SHP77 (cell line): ENCODE data around the gene NHSL1.

Source experiments
- DNase-seq, 2 experiments: peaks; one replicate each; lab custom pipeline; 2025; lab: John Stamatoyannopoulos, UW

The NHSL1 gene

DNA sequence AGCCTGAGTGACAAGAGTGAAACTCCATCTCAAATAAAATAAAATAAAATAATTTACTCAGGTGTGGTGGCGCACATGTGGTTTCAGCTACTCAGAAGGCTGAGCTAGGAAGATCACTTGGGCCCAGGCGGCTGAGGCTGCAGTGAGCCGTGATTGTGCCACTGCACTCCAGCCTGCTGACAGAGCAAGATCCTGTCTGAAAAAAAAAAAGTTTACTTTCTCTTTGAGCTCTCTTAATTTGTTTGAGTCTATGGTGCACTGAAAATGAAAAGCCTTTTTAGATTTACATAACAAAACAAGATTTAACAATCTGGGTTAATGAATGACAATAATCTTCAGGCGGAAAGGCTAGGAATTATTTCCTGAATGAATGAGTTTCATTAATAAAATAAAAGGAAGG is 23.3 kb upstream of the NHSL1 start:
- DNase-seq = no peak

DNA sequence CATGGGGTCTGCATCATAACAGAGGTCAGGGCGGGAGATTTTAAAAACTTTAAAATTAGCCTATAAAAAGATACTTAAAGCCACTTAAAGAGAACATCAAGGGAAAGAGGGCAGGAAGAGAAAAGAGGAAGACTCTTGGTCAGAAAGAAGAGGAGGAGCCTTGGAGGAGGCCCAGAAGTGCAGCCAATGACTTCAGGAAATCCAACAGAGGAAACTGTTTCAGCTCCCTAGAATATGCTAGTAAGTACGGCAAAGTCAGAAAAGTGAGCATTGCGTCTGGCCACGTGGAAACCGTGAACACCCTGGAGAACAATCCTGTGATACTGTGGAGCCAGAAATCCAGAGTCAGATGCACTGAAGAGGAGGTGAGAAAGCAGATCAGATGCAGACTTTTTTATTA is 22.5 kb upstream of the NHSL1 start:
- no peak for DNase-seq

DNA sequence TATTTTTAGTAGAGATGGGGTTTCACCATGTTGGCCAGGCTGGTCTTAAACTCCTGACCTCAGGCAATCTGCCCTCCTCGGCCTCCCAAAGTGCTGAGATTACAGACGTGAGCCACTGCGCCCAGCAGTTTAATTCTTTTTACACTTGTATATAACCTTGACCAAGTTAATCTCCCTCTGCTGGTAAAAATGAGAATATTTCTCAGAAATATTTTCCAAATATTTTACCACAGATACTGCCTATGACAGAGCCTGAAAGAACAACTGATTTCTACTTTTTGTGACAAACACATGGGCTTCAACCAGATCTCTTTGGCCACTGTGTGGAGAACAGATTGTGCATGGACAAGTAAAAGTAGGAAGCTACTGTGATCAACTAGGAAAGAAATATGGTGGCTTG is 21.2 kb upstream of the NHSL1 start:
- no peak for DNase-seq

DNA sequence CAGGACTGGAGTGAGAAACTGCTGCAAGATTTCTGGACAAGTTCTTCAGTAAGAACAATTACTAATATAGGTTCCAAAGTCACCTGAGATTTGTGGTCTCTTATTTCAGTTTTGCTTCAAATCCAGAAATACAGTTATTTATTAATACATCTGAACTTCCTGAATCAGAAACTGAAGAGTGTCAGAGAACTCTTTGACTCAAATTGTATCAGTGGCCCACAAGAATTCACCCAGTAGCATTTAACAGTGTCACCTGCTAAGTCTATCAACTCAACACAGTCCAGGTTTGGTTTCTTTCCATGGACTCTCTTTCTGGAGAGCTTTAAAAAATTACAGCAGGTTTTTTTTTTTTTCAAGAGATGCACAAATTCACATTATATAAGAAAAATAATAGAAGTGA is 18.8 kb upstream of the NHSL1 start:
- DNase-seq = no peak

DNA sequence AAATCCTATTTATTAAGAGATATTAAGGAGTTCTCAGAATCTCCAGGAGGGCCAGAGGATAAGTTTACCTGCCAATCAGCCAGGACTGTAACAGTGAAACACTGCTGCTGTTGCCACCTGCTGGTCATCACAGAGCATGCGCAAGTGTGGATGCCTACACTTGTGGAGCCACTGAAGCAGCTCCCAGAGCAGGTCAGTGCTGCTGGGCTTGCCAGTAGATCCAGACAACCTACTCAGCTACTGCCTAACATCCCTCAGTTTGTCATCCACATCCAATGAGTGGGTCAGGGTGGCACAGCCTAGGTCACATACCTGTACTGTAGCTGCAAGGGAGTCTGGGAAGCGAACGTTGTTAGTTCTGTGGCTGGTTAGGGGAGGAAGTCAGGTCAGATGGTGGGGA is 18.3 kb upstream of the NHSL1 start:
- peak; percentile 43 to 68 for DNase-seq

DNA sequence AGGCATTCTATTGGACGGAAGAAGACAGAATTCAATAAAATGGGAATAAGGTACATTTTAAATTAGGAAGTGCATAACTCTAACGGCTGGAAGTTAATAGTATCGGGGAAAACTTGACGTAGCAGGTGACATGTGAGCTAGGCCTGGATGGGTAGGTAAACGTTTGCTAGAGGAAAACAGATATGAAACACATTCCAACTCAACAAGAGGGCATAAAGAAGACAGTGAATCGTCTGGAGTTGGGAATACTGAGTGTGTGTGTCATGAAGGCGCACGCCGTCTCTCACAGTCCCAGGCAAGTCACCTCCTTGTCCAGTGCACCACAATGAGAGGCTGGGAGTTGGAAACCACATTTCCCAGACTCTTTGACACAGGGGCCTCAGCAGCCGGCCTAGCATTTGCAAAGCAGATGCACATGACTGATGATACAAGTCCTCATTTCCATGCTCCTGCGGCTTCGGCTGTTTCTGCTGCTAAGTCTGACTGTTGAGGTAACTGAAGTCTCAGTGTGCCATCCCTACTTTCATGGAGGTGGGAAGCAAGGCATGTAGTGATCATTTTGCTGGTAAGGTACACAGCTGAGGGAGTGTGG is 16.5 kb upstream of the NHSL1 start:
- no peak for DNase-seq

DNA sequence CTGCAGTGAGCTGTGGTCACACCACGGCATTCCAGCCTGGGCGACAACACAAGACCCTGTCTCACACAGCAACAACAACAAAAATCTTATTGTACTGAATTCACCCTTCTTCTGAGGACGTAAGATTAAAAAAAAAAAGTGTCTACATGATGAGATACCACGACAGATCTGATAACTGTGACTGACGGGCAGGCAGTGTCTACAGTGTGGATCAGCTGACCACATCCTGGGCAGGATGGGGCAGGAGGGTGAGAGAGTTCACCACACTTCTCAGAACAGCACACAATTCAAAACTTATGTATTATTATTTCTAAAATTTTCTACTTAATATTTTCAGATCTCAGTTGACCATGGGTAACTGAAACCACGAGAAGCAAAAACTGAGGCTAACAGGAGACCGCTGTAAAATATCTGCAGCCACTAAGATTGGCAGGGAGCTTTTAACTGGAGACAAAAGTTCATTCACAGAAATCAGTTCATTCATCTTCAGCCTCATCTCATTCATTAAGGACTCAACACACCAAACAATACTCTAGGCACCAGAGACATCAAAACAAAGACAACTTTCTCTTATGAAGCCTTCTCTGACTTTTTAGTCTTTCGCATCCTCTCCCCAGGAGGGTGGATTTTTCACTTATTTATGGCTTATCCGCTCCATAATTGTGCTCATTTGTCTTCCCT is 15.7 kb upstream of the NHSL1 start:
- DNase-seq = no peak

DNA sequence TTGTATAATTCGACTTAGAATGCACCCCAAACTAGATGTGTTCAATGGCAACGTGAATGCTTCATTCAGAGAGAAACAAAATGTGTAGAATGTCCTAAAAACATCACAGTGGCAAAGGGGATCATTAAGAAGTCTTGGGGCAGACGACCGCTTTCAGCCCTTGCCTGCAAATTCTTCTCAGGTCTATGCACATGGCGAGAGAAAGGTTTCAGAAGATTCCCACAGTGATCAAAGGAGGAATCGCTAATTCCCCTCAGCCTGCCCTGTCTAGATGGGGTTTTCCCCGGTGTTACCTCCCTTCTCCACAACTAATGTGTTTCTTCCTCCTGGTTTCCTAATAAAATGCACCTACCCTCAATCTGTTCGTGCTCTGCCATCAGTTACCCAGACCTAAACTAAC is 13.3 kb upstream of the NHSL1 start:
- no peak for DNase-seq

DNA sequence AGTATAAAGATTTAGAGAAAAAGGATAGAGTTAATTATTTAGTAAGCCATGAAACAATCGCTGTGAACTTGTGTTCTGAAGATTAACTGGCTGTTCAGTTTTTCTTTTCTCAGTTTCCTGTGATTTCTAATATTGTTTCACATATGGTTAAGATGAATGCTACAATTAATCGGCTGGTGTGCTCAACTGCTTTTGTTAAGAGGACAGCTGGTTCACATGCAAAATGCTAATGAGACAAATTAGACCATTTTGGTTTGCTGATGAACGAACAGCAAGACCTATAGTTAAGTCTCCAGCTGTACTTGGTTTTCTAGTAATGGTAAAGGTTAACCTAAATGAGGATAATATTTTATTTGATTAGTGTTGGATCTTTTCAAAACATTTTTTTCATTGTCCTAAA is 10.8 kb upstream of the NHSL1 start:
- DNase-seq = no peak

DNA sequence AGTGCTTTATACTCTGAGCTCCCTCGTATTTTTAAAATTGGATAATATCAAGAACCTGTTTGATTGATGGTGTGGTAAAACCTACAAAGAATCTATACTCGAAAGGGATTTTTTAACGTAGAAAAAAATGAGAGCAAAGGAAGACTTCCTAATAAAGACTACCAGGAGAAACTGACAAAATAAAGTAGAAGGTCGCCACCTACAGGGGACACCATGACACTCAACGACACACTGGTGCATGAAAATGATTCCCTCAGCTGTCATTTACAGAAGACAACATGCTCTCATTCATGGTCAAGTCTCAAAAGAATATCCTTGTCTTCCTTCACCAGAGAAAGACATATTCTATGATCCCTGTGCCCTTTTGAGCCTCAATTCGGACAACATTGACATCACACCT is 10.1 kb upstream of the NHSL1 start:
- DNase-seq = peak; percentile 24 to 58

DNA sequence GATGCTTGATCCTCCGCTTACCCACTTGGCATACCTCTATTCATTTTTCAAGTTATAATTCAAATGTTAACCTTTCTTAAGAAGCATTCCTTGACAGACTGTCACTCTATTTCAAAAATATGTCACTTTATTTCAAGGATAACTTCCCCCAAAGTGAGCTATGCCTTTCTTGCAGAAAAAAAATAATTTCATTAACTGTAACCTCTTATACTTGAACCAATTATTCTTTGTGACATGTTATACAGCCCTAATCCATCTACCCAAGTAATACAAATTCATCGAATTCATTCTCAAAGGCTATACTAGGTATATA is 9.3 kb upstream of the NHSL1 start:
- no peak for DNase-seq

DNA sequence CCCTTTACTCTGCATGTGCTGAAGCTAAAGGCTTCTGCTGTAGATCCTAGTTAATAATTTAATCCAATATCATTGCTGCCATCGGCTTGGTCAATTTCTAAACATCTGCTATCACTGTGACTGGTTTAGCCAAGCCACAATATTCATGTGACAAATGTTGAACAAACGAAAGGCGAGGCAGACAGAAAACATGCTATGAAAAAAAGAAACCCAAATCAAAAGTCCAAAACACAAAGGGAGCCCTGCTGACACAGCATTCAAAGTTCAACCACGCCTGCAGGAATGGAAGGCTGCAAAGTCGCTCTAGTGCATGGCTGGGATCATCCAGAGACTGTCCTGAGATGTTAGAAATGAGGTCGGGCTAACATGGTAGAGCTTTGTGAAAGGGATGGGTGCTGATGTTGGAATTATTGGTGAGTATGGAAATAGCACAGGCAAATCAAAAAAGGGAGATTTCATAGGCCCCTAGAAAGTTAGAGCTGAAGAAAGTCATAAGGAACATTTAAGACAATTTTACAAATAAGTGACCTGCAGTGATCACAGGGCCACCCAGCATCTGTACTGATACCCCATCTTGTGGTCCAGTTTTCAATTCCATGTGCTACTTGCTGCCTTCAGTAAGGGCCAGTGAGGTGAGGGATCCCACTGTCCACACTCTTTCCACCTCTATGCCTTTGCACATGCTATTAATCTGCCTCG is 8.8 kb upstream of the NHSL1 start:
- no peak for DNase-seq

DNA sequence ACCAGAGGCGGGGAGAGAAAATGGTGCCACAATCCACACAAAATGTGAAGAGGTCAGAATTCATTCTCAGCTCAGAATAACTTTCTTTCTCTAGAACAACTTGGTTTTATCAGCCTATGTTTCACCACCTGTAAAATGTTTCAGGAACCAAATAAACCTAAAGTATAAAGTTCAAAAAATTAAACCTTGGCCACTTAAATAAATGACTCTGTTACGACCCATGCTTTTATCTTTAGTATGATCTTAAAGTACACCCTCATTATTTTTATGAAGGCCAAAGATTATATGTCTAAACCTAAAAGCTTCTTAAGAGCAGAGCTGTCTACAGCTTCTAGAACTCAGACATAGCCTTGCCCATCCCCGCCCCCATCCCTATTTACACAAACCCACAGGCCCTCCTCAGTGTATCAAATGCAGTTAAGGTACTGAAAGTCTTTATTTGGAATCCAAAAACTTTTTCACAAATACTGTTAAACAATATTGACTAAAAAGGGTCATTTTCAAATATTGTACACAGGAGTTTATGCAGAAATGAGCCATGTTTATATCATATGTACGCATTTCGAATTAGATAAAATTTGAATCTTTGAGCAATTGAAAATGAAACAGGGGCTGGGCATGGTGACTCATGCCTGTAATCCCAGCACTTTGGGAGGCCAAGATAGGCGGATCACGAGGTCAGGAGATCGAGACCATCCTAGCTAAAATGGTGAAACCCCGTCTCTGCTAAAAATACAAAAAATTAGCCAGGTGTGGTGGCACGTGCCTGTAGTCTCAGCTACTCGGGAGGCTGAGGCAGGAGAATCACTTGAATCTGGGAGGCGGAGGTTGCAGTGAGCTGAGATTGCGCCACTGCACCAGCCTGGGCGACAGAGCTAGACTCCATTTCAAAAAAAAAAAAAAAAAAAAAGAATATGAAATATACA is 5.7 kb upstream of the NHSL1 start:
- DNase-seq = no peak

DNA sequence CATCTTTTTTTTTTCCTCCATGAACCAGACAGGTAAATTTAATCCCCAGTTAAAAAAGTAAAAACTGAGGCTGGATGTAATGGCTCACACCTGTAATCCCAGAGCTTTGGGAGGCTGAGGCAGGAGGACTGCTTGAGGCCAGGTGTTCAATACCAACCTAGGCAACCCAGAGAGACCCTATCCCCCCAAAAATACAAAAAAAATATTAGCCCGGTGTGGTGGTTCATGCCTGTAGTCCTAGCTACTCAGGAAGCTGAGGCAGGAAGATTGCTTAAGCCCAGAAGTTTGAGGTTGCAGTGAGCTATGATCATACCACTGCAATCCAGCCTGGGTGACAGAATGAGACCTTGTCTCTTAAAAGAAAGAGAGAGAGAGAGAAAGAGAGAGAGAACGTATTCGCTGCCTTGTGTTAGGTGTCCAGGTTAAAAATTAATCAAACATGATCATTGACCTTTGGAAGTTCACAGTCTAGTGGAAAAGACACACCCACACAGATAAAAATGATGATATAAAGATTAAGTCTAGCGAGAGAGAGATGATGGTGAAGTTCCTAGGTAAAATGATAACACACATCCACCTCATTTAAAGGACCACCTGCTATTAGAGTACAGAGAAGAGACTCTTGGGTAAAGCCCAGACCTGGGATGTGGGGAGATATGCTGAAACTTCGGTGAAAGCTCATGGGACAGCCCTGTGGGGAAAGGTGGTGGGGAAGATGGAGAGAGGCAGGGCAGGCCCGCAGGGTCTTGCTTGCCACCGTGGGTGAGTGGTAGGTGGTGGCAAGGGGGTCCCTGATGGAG is 4.8 kb upstream of the NHSL1 start:
- no peak for DNase-seq

DNA sequence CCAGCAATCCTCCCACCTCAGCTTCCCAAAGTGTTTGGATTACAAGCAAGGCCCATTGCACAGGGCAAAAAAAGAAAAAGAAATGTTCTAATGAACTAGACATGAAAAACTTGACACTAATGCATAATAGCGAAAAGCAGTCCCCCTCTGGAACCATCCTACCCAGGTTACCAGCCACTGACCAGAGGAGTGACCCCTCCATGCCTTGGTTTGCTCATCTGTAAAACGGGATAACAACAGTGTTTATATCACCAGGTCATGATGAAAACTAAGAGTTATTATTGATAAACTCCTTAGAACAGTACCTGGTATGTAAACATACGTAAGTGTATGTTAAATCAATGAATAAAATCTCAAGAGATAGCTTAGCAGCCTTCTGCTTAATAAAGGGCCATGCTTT is 3.3 kb upstream of the NHSL1 start:
- no peak for DNase-seq

DNA sequence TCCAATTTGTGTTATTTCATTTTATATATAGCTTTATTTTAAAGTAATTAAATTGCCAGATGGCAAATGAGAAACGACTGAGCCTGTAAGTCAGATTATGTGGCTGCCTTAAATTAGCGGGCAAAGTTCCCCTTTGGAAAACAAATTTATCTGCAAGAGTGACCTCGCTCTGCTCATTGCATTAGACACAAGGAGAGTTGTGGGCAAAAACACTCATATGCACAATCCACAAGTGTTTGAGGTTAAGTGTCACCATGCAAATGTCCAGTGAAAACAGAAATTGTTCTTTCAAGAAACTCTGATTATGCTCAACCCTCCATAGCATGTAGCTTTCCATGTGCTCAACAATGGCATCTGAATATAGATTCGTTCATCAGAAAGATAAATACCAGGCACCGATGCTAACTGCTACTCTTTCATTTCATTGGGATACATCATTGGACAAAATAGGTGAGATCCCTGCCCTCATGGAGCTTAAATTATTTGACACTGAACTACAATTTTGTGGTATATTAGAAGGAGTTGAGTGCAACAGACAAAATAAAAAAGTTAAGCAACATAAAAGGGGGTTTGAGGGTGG is 1.7 kb upstream of the NHSL1 start:
- DNase-seq = no peak

DNA sequence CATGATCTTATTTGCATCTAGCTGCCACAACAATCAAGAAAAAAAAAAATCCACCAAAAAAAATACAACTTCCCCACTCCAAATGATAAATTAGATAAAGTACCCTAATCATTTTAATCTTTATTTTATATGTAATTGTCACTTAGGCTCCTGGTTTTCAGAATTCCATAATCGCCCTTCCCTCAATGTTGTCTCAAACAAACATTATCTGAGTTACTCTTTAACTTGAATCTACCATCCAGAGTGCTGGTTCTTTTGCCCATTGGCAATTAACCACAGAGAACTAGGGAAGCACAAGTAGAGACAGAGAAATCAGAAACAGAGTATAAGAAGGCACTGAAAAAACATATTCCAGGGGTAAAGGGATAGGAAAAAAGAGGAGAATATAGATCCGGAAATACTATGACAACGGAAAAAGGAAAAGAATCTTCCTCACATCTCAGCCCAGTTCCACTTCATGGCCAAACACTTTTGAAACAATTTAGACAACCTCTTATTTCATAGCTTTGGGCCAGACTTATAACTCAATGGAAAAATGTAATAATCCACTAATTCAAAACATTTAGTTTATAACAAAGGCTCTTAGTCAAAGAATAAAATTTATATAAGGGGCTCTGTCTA is 861 bp upstream of the NHSL1 start:
- no peak for DNase-seq

DNA sequence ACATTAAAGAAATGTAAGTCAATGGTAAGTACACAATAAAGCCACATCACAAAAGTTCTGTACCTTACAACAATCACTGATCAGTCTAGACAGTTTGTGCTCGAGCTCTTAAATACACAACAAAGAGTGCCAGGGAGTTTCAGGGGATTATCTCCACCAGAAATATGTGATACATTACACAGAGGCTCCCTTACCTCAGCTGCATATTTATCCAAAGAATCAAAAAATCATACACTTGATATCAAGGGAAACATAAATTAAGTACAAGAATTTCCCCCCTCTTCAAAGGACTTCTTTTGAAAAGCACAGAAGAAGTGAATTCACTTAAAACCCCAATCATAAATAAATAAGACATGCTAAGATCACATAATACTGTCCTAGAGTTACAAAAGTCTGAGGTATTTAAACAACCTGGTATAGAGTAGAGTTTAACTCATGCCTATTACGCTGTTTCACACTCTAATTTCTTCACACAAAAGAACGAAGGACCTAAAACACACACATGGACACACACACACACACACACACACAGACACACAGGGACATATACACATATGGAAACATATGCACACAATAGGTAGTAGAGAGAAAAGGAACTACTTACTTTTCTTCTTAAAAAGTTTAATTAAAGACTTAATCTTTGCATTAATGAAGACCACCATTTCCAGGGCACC is 528 bp downstream of the NHSL1 start:
- DNase-seq = no peak

DNA sequence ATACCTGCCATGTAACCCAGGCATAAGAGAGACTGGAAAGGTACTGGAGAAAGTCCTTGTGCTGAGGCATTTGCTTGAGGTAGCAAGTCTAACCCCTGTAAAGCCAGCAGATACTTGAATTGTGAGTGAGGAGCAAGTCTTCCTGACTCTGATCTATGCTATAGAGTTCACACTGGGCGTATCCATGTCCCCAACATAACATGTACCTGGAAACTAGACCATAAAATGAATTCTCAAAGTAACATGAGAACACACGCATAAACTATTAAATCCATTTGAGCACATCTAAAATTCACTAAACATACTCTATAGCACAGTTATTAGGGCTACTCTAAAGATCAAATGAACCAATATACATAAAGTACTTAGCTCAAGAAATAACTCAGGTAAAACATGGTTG is 2.0 kb downstream of the NHSL1 start:
- no peak for DNase-seq

DNA sequence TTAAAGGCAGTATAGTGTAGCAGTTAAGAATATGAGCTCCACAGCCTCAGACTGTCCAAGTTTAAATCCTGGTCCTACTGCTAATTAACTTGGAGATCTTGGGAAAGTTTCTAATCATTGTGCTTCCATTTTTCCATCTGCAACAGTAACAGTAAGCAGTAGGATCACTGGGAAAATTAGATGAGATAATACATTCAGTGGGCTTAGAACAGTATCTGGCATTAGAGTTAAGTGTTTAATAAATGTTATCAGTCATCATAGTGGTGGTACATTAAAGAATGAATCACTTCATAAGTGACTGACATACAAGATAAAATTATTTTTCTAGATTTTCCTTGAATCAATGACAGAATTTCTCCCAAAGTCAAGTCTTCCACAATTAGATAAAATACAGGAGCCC is 5.0 kb downstream of the NHSL1 start:
- no peak for DNase-seq

DNA sequence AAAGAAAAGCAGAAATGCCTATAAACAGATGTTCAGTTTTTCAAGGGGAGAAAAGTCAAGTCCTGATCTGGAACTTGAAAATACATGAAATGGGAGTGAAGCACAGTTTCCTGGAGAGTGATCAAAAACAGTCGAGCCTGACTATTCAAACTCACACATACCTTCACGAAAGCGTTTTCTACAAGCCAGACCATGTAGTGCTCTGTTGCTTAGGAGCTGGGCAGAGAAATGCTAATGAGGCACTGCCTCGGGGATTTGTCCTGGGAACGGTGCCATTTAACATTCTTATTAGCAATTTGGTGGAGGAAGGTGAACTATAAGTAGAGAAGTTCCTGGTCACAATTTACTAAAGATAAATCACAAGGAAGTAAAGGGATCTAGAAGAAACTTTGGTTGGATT is 5.9 kb downstream of the NHSL1 start:
- DNase-seq = no peak
